Neural crest cell (in vitro differentiated cells): ENCODE results near the gene TMEM25. TPM values are rescaled to one million over a fixed set of nuclear protein-coding genes. Genes with fewer than 3 reads are reported as not detected.
"Not testable (repeated sequence)": the region's sequence is repeated elsewhere in the genome, so short reads cannot be mapped to it uniquely, and the experiment has no call there.

Source experiments
- DNase-seq: peaks from one replicate; pipeline ENCODE4 v3.0.0; 2021; ENCODE audit warnings: low read depth, mixed read lengths, low spot score
- H3K27ac Mint-ChIP-seq: one replicate; pipeline ENCODE4 v1.8.0; 2021; ENCODE audit warnings: mild to moderate bottlenecking, mixed read lengths; ENCODE audit not compliant: unreplicated experiment
- H3K27me3 Mint-ChIP-seq: 2 replicates; pipeline ENCODE4 v1.8.0; 2021; ENCODE audit warnings: low read depth, mild to moderate bottlenecking, mixed read lengths
- H3K36me3 Mint-ChIP-seq: 2 replicates; pipeline ENCODE4 v1.8.0; 2021; ENCODE audit warnings: low read depth, mild to moderate bottlenecking, mixed read lengths
- H3K4me1 Mint-ChIP-seq: 2 replicates; pipeline ENCODE4 v1.8.0; 2021; ENCODE audit warnings: mixed read lengths
- H3K4me3 Mint-ChIP-seq: one replicate; pipeline ENCODE4 v1.8.0; 2021; ENCODE audit warnings: mild to moderate bottlenecking, mixed read lengths
- H3K9me3 Mint-ChIP-seq: 2 replicates; pipeline ENCODE4 v1.8.0; 2021; ENCODE audit warnings: mixed read lengths
- long read RNA-seq: library from polyadenylated mRNA; unstranded; transcript quantifications from one replicate; pipeline ENCODE4 v2.0.0, GENCODE V29; 2020
- total RNA-seq: library from RNA; stranded (reverse); gene quantifications from 2 replicates; pipeline ENCODE4 v1.2.1, GENCODE V29; 2021
- TF ChIP-seq, protein P1 (sequence below): fragments of 200-600 bp; sonication (generic); conservative IDR thresholded peaks from 2 replicates; pipeline ENCODE4 v1.5.0; 2021; ENCODE audit warnings: antibody characterized with exemption, mild to moderate bottlenecking

The TMEM25 gene
- 27.6 and 28.6 TPM in 2 replicates for total RNA-seq
- long read RNA-seq, transcript TMEM25-203 (9 exons, 1,456 nt): major isoform, 5 of 8 reads
- long read RNA-seq, partial matches to known transcripts: 0 of 8 reads
- long read RNA-seq, other reads (novel, unspliced or antisense): 2 of 8 reads

DNA sequence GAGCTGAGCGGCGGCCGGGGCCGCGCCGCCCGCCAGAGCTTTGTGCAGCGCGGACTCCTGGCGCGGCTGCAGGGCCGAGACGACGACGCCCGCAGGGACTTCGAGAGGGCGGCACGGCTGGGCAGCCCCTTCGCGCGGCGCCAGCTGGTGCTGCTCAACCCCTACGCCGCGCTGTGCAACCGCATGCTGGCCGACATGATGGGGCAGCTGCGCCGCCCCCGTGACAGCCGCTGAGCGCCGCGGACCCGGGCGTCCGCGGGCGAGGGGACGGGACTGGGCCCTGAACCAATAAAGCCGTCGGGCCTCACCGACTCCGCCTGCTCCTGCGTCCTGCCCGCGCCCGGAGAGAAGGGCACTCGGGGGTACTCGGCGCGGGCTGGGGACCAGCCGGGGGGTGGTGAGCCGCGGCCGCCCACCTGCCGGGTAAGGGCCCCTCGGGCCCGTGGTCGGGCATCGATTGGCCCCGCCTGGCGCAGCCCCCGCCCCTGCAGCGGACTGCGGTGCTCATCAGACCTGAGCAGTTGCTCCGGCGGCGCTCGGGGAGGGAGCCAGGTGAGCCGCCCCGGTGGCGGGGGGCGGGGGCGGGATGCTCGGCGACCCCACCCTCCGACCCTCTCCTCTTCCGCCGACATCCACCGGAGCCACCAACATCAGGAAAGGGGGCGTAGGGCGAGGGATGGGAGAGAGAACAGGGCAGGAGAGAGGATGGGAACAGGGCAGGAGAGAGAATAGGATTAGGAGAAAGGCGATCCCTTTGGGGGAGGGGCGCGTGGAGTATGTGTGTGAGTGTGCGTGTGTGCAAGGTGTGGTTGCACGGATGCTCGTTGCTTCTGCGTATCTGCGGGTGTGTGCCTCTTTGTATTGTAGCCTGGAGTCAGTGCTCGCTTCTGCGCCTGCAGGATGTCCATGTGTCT is at the start of gene TMEM25:
TMEM25 (plus strand) TSS at position 510 of the 914 bp plus-strand sequence. CDS start 610 bp downstream, outside the sequence.
- Mint-ChIP-seq H3K27me3 (no peaks in the 10 kb centered on the region), H3K9me3 (no peaks in the 10 kb centered on the region), H3K36me3 (peaks cover 5% of the 10 kb centered on the region), H3K4me3 (peak within 1 kb of the TSS; percentile 94), H3K27ac (peak within 1 kb of the TSS; percentile 89), H3K4me1 (peaks cover 30% of the 10 kb centered on the region)
- peak; percentile 57 for DNase-seq
- TF ChIP-seq, protein P1, sequence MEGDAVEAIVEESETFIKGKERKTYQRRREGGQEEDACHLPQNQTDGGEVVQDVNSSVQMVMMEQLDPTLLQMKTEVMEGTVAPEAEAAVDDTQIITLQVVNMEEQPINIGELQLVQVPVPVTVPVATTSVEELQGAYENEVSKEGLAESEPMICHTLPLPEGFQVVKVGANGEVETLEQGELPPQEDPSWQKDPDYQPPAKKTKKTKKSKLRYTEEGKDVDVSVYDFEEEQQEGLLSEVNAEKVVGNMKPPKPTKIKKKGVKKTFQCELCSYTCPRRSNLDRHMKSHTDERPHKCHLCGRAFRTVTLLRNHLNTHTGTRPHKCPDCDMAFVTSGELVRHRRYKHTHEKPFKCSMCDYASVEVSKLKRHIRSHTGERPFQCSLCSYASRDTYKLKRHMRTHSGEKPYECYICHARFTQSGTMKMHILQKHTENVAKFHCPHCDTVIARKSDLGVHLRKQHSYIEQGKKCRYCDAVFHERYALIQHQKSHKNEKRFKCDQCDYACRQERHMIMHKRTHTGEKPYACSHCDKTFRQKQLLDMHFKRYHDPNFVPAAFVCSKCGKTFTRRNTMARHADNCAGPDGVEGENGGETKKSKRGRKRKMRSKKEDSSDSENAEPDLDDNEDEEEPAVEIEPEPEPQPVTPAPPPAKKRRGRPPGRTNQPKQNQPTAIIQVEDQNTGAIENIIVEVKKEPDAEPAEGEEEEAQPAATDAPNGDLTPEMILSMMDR: peak; percentile 6

DNA sequence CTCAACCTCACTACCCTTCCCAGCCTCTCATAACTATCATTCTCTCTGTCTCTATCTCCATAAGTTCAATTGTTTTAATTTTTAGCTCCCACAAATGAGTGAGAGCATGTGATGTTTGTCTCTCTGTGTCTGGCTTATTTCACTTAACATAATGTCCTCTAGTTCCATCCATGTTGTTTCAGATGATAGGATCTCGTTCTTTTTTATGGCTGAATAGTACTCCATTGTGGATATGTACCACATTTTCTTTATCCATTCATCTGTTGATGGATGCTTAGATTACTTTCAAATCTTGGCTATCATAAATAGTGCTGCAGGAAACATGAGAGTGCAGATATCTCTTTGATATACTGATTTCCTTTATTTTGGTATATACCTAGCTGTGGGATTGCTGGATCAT is 49.8 kb upstream of the TMEM25 start:
- peaks cover 27% of the 10 kb centered on the region for H3K36me3 Mint-ChIP-seq
- H3K27me3 Mint-ChIP-seq, H3K4me3 Mint-ChIP-seq, H3K27ac Mint-ChIP-seq, H3K4me1 Mint-ChIP-seq, H3K9me3 Mint-ChIP-seq, DNase-seq: not testable (repeated sequence)

DNA sequence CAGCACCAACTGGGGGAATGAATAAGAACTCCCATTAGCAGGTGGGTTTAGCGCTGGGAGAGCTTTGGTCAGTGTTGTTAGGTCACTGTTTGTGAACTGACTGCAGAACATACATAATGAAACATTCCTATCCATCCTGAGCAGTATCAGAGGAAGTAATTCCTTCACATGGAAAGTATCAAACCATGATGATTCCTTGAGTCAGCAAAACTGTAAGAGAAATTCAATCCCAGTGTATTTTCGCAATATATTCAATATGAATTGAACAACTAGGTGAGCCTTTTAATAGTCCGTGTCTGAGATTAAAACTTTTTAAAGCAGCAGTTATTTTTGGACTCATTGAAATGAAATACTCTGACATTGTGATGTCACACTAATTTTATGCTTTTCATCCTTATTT is 46.6 kb upstream of the TMEM25 start:
- H3K9me3 Mint-ChIP-seq: no peaks in the 10 kb centered on the region
- no peaks in the 10 kb centered on the region for H3K4me1 Mint-ChIP-seq
- H3K27me3 Mint-ChIP-seq: no peaks in the 10 kb centered on the region
- peaks cover 14% of the 10 kb centered on the region for H3K36me3 Mint-ChIP-seq
- H3K4me3 Mint-ChIP-seq: no peak overlapping the region
- TF ChIP-seq, protein P1: no peak
- no peak overlapping the region for H3K27ac Mint-ChIP-seq
- no peak for DNase-seq

DNA sequence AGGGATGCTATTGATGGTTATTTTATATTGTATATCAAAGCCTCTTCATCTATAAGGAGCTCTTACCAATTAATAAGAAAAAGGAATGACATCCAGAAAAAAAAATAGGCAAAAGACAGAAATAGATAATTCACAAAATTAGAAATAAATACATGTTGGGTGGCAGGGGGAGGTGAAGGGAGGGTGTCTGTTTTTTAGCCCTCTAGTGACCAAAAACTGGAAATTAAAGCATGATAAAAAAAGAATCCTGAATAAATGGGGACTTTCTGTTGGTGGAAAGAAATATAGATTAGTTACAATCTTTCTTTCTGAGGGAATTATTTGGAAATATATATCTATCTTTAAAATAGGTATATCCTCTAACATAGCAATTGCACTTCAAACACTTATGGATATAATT is 45.7 kb upstream of the TMEM25 start:
- no peaks in the 10 kb centered on the region for H3K4me1 Mint-ChIP-seq
- no peaks in the 10 kb centered on the region for H3K9me3 Mint-ChIP-seq
- no peak overlapping the region for H3K27ac Mint-ChIP-seq
- H3K27me3 Mint-ChIP-seq: no peaks in the 10 kb centered on the region
- TF ChIP-seq, protein P1: peak; percentile 33
- no peak for DNase-seq
- H3K36me3 Mint-ChIP-seq: peaks cover 17% of the 10 kb centered on the region
- no peak overlapping the region for H3K4me3 Mint-ChIP-seq

DNA sequence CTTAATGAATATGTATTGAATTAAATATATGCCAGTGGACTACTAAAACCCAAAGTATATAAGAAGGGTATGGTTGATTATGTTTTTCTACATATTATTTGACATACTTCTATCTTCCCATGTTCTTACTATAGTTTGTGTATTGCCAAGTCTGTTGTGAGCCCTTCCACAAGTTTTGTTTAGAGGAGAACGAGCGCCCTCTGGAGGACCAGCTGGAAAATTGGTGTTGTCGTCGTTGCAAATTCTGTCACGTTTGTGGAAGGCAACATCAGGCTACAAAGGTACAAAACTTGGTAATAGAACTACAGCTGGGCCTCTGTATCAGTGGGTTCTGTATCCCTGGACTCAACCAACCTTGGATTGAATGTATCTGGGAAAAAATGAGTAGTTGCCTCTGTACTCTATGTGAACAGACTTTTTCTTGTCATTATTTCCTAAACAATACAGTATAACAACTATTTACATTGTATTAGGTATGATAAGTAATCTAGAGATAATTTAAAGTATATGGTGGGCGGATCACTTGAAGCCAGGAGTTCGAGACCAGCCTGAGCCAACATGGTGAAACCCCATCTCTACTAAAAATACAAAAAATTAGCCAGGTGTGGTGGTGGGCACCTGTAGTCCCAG is 42.4 kb upstream of the TMEM25 start:
- Mint-ChIP-seq H3K36me3 (peaks cover 7% of the 10 kb centered on the region), H3K27me3 (no peaks in the 10 kb centered on the region), H3K27ac (no peak overlapping the region), H3K4me3 (no peak overlapping the region), H3K4me1 (no peaks in the 10 kb centered on the region), H3K9me3 (no peaks in the 10 kb centered on the region)
- TF ChIP-seq, protein P1: peak; percentile 93
- DNase-seq: peak; percentile 78

DNA sequence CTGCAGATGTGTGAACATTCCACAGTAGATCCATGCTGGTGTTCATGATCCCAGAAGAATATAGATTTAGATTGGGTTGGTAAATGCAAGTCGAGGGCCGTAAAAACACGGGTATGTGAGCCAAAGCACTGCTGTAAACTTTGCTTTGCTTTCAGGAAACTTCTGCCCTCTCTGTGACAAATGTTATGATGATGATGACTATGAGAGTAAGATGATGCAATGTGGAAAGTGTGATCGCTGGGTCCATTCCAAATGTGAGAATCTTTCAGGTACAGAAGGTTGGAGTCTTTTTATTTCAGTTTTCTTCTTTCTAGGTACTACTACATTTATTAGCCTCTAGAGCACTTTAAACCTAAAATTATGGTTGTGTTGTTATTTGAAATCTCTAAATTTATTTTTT is 40.0 kb upstream of the TMEM25 start:
- TF ChIP-seq, protein P1: no peak
- Mint-ChIP-seq H3K27me3 (no peaks in the 10 kb centered on the region), H3K27ac (no peak overlapping the region), H3K9me3 (no peaks in the 10 kb centered on the region), H3K36me3 (peaks cover 12% of the 10 kb centered on the region), H3K4me1 (no peaks in the 10 kb centered on the region), H3K4me3 (no peak overlapping the region)
- no peak for DNase-seq
